Skeletal muscle cell (primary cell): Measurements from ENCODE around the gene DHTKD1.
"Not testable (repeated sequence)": the region's sequence is repeated elsewhere in the genome, so short reads cannot be mapped to it uniquely, and the experiment has no call there.

Experiments used
- DNase-seq: peaks from one replicate; pipeline ENCODE4 v3.0.0-alpha.2; 2010; ENCODE audit warnings: low read depth
- H3K4me3 ChIP-seq: 2 replicates; pipeline ENCODE4 v1.5.1; 2011; ENCODE audit warnings: low read depth, mild to moderate bottlenecking, control low read depth, low read length, moderate library complexity

DHTKD1 gene

DNA sequence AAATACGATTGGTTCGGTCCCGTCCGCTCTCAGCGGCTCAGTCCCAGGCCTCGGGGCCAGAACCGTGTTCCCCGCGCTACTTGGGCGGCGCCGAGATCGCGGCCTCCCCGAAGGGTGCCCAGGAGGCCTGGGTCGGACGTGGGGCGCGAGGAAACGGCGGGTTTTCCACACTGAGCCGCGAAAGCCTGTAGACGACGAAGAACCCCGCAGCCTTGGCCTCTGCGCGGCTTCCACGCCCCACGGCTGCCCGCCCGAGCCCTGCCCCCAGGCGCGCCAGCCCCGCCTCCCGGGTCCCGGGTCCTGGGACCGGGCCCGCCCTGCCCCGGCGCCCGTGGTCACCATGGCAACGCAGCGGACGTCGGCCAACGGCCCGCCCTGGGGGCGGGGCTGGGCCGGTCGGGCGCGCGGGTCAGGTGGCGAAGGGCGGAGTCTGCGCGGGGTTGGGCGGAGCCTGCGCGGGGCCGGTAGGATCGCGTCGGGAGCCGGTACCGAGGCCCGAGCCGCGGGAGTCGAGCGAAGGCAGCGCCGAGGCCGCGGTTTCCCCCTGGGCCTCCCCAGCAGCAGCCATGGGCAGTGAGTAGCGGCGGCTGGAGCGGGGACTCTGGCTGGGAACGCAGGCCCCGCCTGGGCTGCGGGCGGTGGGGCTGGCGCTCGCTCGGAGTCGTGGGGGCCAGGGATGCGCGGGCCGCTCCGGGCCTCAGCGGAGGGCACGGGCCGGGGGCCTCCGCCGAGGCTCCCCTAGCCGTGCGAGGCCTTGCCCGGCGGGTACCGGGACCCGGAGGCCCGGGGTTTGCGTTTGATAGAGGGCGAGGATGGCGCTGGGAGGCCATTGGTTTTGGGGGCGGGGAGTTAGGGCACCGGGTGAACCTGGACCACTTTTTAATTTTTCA lies 60.7 kb downstream of the DHTKD1 start, which contains the start of gene SEC61A2:
Gene SEC61A2, plus strand, starts transcription at position 456 of the 890 bp plus-strand sequence. Its CDS starts 111 bp downstream, at position 567.
- peak; percentile 52 for DNase-seq
- H3K4me3 ChIP-seq: peak within 1 kb of the TSS; percentile 87

DNA sequence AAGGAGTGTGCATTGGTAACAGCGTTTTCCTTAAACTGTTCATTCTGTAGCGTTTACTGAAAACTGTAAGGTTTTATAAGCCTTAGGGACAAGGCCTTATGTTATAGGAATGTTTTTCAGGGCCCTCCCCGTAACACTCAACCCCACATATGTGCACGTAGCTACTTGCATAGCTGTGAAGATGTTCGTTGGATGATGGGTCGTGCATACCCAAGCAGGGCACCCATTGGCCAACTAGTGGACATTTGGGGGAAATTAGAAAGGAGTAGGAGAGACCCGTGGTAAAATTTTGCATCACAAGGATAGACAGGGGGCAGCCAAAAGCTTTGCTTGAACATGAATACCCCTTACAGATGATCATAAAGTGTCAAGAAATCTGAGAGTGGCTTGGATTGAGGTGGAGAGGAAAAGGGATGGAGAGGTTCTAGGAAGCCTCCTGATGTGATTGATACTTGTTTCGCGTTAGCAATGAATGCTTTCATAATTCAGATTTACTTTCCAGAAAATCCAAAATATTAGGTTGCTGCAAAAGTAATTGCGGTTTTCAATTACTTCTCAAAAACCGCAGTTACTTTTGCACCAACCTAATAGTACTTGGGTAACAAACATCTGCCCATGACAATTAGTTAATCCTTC lies 61.6 kb downstream of the DHTKD1 start:
- H3K4me3 ChIP-seq: peak overlapping the region; percentile 87
- peak; percentile 36 for DNase-seq

- no peak overlapping the region for H3K4me3 ChIP-seq
- no peak for DNase-seq
Measured at GRCh38 chr10:12135631-12136030, 66.9 kb downstream of the DHTKD1 start.

DNA sequence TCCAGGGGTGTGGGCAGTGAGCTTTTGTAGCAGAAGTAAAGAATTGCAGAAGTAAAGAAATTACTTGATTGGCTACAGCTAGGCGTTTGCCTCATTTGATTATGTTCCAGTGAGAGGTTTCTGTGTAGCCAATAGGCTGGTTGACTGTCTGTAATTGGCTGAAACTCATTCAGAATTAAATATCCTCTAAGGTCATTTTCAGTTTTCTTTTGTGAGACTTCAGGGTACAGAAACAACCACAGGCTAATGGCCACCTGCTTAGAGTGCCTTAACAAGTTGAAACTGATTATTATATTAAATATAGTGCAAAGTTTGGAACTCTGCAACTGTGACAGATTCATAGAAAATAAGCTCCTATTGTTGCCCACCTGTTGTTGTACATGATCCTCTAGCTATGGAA lies 71.3 kb downstream of the DHTKD1 start:
- no peak overlapping the region for H3K4me3 ChIP-seq

DNA sequence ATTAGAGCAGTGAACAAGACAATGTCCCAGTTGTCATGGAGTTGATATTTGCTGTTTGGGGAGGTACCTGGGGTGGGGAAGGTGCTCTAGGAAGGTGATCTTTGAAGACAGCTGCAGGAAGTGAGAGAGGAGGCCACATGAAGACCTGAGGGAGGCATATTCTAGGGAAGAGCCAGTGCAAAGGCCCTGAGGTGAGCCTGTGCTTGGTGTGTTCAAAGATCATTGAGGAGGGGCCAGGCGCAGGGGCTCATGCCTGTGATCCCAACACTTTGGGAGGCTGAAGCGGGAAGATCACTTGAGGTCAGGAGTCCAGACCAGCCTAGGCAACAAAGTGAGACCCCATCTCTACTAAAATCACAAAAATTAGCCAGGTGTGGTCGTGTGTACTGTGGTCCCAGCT lies 75.8 kb downstream of the DHTKD1 start:
- no peak overlapping the region for H3K4me3 ChIP-seq
- no peak for DNase-seq

More for the DNA sequence above, 71.3 kb downstream of the DHTKD1 start:
- DNase-seq: no peak

DNA sequence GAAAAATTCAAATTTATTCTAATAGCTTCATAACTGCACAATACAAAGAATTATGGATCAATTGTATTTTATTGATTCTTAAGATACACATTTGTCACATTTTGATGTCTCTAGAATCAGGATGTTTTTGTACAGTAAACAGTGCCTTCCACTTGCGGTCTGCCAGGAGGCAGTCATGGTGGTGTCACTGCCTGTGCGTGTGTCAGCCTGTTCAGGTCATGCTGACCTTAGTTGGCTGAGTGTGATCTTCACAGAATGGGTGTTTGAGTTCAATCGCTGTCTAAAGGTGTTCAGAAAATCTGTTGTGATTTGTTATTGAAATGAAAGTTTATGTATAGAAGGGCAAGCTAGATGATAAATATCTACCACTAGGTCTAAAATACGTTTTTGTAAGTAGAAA lies 81.4 kb downstream of the DHTKD1 start:
- DNase-seq: no peak
- no peak overlapping the region for H3K4me3 ChIP-seq

DNA sequence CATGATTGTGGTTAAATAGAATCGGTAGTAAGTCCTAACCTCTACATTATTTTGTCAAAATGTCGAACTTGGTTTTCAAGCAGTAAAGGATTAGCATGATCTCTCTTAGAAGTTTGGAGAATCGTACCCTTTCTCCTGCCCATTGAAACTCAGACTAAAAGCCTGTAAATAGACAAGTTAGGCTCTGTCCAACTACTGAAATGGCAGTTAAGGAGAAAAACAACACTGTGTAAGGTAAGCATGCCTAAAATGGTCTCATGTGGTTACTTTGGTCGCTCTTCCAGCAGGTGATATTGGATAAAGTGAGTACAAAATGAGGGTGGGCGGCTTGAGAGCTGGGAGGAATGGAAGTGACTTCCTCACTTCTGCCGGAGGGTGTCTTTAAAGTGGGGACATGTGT lies 85.8 kb downstream of the DHTKD1 start:
- H3K4me3 ChIP-seq: no peak overlapping the region
- no peak for DNase-seq

DNA sequence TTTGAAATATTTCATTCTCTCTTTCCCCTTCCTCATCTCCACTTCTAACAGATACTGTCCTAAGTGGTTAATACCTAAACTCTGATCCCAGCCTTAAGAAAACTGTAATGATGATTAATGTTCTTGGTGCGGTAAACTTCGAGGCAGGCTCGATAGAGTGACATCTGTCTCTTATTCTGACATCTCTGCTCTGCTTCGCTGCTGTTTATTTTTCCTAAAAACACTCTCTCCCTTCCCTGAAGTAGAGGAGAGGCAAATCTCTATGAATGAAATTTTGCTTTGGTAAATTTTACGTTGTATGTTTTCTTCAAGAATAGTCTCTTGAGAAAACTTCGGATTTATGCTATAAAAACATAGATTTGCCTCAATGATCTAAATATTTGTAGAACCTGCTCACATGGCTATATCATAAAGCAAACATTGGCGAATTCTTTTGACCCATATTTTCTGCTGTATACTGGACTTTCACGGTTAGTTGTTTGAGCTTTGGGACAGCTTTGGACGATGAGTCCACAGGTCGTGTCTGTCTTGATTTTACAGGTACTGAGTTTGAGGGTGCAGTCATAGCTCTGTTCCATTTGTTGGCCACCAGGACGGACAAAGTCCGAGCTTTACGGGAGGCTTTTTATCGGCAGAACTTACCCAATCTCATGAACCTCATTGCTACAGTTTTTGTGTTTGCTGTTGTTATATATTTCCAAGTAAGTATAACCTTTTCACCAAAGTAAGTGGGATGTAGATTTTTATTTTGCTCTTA lies 87.8 kb downstream of the DHTKD1 start:
- DNase-seq: no peak
- no peak overlapping the region for H3K4me3 ChIP-seq

- no peak for DNase-seq
- H3K4me3 ChIP-seq: no peak overlapping the region
Measured at GRCh38 chr10:12158111-12158510, 89.4 kb downstream of the DHTKD1 start.

DNA sequence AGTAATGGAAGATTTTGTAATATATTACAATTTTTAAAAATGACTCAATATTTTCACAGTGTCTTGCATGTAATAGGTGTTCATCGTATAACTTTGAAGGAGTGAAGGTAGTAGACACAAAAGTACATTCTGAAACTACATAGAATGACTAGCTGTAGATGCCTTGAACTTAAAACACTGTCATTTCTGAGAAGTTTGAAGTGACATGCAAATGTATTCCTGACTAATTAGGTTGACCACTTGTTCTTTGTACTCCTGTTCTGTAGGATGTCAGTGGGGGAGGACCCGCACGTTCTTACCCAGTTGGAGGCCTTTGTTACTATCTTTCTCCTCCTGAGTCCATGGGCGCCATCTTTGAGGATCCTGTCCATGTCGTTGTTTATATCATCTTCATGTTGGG lies 91.9 kb downstream of the DHTKD1 start:
- no peak overlapping the region for H3K4me3 ChIP-seq
- no peak for DNase-seq

- H3K4me3 ChIP-seq: no peak overlapping the region
- no peak for DNase-seq
Measured at GRCh38 chr10:12162927-12163326, 94.2 kb downstream of the DHTKD1 start.

- no peak for DNase-seq
- H3K4me3 ChIP-seq: no peak overlapping the region
Measured at GRCh38 chr10:12164085-12164484, 95.3 kb downstream of the DHTKD1 start.

DNA sequence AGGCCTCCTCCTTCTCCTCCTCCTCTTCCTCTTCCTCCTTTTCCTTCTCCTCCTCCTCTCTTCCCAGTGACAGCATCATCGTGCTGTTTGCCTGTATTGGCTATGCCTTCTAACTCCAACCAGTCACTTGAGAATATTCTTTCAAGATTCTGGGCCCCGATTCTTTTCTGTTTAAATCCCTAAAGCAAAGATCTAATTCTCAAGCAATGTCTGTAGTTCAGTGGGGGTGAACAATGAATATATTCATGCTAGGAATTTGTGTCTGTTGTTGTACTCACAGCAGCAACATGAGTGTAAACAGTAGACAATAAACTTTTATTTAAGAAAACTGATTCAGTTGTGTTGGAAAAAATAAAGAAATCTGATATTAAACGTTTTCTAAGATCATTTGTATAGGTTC lies 96.3 kb downstream of the DHTKD1 start:
- no peak for DNase-seq

GRCh38 chr10:12165999-12166775 lies 97.4 kb downstream of the DHTKD1 start:
- H3K4me3 ChIP-seq: no peak overlapping the region
- no peak for DNase-seq

More for the DNA sequence above, 96.3 kb downstream of the DHTKD1 start:
- no peak overlapping the region for H3K4me3 ChIP-seq

- not testable (repeated sequence) for DNase-seq, H3K4me3 ChIP-seq
Measured at GRCh38 chr10:12171512-12171911, 102.8 kb downstream of the DHTKD1 start.
